ENCODE measurements around the gene FBXO24. TPM values are rescaled to one million over a fixed set of nuclear protein-coding genes. Genes with fewer than 3 reads are reported as not detected.

FBXO24 gene
- total RNA-seq, 1 donor from 2014 or later = 0.41 TPM

DNA sequence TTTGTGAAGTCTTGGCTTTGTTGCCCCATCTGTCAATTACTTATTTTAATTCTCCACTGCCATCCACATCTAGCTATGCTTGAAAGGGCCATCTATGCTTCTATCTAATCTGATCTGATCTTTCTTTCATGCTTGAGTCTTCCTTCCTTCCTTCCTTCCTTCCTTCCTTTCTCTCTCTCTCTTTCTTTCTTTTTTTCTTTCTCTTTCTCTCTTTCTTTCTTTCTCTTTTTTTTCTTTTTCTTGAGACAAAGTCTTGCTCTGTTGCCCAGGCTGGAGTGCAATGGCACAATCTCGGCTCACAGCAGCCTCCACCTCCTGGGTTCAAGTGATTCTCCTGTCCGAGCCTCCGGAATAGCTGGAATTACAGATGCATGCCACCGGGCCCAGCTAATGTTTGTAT lies 43.9 kb downstream of the FBXO24 start:
- DNase-seq (ENCODE audit: missing footprints) (no peak), ATAC-seq (no peak)
- intact Hi-C loops (cut with DNase I) = no loop called here

DNA sequence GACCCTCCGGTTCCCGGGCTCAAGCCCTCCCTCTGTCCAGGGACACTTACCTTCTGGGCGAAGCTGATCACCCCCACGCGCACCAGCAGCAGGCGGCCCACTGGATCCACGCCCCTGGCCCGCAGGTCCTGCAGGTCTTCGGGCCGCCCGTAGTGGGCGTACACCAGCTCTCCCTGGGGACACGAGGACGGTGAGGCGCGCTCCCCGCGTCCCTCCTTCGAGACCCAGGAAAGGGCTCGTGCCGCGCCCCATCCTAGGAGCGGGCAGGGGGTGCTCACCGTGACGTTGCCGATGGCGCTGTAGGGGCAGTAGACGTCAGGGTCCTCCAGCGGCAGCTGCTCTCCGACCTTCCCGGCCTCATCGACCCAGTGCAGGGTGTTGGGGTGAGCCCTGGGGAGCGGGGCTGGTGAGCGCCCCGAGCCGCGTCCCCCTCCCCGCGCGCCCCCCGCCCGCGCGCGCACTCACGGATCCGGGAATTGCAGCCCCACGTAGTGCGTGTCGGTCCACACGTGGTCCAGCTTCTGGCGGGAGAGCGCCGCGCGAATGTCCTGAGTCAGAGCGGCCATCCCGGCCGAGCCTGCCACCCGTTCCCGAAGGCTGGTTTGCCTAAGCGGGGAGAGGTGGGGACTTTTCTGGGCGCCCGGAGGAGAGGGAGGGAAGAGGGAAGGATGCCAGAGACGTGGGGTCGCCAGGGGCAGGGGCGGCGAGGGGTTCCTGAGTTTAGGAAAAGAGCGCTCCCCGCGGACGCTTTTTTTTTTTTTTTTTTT lies 47.0 kb downstream of the FBXO24 start:
- peak; percentile 70 for DNase-seq (ENCODE audit: missing footprints)
- ATAC-seq = peak; percentile 51
- intact Hi-C loops (cut with DNase I) = loop anchor here (1.0 kb wide), 1 partner anchor 58 kb away; no protein-coding TSS in a partner anchor

DNA sequence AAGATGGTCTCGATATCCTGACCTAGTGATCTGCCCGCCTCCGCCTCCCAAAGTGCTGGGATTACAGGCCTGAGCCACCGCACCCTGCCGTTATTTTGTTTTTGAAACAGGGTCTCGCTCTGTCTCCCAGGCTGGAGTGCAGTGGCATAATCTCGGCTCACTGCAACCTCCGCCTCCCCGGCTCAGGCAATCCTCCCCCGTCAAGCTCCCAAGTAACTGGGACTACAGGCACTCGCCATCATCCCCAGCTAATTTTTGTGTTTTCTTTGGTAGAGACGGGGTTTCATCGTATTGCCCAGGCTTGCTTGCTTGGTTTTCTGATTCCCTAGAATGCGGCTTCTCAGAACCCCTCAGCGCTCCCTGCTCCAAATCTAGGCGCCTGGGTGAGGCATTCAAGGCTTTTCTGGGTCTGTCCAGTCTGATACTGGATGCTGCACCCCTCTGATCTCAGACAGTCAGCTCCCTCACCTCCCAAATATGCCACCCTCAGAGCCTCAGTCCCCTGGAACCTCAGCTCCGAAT lies 53.9 kb downstream of the FBXO24 start:
- intact Hi-C loops (cut with DNase I) = no loop called here
- ATAC-seq (no peak), DNase-seq (ENCODE audit: missing footprints) (no peak)

DNA sequence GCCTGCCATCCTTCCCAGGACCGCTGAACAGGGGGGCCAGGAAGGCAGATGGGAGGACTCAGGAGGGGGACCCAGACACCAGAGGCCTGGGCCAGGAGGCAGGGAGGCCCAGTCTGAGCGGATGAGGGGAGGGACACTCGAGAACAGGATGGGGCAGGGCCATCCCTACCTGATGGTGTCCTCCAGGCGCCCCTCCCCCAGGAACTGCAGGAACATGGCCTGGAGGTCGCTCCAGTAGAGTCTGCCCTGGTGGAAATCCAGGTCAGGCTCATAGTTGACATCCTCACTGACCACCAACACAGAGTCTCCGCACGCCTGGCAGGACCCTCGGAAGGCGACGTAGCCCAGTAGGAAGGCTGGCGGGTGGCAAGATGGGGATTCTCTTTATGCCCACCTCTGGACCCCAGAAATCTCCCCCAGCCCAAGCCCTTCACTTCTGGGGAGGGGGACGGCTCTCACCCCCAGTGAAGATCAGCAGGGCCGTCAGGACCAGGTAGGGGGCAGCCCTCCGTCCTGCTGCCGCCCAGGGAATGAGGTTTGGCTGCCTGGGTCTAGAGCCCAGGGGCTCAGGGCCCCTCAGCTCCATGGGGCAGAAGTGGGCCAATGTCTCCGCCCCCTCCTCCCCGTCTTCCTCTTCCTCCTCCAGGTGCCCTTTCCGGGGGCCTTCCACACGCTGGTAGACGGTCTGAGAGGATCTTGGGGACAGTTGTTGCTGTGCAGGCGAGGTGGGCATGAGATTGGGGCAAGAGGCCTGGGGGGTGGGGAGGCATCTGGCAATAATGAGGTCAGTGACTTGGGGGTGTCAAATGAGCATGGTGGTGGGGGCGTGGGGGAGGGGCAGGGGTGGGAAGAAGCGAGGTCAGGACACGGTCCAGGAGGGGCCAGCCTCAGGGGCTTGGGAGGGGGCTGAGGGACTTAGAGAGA lies 54.7 kb downstream of the FBXO24 start:
- DNase-seq (ENCODE audit: missing footprints) (no peak), ATAC-seq (no peak)
- intact Hi-C loops (cut with DNase I) = no loop called here

DNA sequence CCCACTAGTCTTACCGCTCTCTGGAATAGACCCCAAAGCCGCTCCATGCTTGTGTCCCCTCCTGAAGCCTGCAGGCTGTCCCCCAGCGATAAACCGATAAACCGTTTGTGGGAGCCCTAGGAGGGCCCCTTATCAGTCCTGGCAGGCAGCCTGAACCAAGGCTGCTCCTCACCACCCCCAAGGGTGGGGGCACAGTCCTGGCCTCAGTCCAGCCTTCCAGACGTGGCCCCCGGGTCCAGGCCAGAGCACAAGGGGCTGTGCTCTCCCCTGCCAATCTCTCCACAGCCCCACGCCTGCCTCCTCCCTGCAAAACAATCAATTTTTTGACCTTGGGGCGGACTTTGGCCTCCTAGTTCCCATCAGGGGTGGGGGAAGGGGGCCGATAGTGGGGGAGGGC lies 55.3 kb downstream of the FBXO24 start, which contains the start of gene TFR2:
TSS of gene TFR2 (minus strand) at position 90 of the 397 bp plus-strand sequence. CDS start at position 47, 43 bp downstream.
- DNase-seq (ENCODE audit: missing footprints) (no peak), ATAC-seq (no peak)
- intact Hi-C loops (cut with DNase I) = no loop called here

DNA sequence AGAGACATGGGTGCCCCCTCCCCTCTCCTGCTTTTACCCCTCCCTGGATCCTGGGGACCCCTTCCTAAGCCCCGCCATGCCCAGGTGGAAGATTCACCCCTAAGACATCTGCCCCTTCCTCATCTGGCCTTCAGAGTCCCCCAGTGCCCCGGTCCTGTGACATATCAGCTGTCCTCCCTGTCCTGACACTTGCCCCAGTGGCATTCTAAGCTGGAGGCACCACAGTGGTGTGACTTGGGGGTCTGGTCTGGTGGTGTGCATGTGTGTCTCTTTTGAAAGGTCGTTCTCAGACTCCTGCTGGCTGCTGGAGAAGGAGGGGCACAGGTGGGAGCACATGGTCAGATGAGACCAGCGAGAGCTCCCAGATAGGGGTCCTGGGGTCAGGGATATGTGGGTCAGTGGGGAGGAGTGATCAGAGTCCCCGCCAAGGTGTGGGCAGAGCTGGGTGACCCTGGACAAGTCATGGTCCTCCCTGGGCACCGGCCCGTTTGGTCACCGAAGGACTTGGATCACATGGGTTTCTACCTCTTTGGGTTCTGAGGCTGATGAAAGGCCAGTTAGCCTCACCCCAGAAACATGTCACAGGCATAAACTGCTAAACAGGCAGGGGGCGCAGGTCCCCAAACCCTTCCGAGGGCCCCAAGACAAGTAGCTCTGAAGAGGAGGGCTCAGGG lies 55.9 kb downstream of the FBXO24 start:
- DNase-seq (ENCODE audit: missing footprints) (no peak), ATAC-seq (no peak)
- intact Hi-C loops (cut with DNase I) = no loop called here

DNA sequence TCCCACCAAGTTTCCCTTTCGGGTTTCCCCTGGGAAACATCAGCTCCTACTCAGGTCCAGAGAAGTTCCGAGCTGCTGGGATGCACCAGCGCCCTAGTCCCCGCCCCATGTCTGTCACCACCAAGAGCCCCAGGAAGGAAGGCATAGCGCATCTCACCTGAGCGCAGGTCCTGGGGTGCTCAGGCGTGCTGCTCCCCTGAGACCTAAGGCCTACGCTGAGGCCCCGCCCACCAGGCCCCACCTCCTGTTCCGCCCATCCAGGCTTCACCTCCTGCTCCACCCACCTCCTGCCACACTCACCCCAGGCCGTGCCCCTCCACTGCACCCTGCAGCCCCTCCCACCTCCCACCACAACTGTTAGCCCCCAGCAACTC lies 56.4 kb downstream of the FBXO24 start:
- intact Hi-C loops (cut with DNase I) = no loop called here
- ATAC-seq (no peak), DNase-seq (ENCODE audit: missing footprints) (no peak)

DNA sequence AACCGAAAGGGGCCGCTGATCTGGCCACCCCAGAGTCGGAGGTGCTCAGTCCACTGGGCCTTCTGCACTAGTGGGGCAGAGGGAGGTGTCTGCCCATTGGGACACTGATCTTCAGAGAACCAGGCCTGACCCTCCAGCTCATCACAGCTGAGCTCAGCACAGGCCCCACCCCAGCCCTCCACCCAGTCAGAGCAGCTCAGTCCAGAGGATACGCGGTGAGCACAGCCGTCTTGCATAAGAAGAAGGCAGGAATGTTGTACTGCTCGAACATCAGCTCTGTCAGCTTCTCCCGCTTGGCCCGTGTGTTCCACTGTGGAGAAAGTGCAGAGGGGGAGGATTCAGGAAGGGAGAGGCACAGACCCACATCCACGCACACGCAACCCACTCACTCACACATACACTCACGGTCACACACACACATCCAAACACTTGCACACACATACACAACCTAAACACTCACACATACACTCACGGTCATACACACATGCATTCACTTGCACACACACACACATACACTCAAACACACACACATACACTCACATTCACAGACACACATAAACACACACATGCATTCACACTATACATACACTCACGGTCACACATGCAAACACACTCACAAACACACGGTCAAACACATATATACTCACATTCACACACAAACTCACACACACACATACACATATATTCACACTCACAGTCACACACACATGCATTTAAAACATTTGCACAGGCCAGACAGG lies 63.9 kb downstream of the FBXO24 start:
- intact Hi-C loops (cut with DNase I) = no loop called here
- no peak for DNase-seq (ENCODE audit: missing footprints)

More for the DNA sequence above, 63.9 kb downstream of the FBXO24 start:
- ATAC-seq = no peak

Other genes starting within 250 kb of the FBXO24 start
- gene PILRB, start 228.2 kb upstream of the FBXO24 start, total RNA-seq = 9.2 TPM
- gene PILRA, start 212.8 kb upstream of the FBXO24 start, total RNA-seq = 3.8 TPM
- gene ZCWPW1, start 157.6 kb upstream of the FBXO24 start, total RNA-seq = 4.4 TPM
- 24.9 TPM for gene MEPCE, start 156.5 kb upstream of the FBXO24 start, total RNA-seq
- gene PPP1R35, start 149.8 kb upstream of the FBXO24 start, total RNA-seq = 12.4 TPM
- 0.35 TPM for gene SPACDR, start 122.1 kb upstream of the FBXO24 start, total RNA-seq
- 50.3 TPM for gene TSC22D4, start 107.1 kb upstream of the FBXO24 start, total RNA-seq
- gene NYAP1, start 102.4 kb upstream of the FBXO24 start, total RNA-seq = 0.54 TPM
- 21.5 TPM for gene AGFG2, start 47.1 kb upstream of the FBXO24 start, total RNA-seq
- gene SAP25, start 12.4 kb upstream of the FBXO24 start, total RNA-seq = 0.84 TPM
- gene LRCH4, start 199 bp upstream of the FBXO24 start, total RNA-seq = 29.3 TPM
- gene PCOLCE, start 16.0 kb downstream of the FBXO24 start, total RNA-seq = 56.0 TPM
- 9.3 TPM for gene MOSPD3, start 26.2 kb downstream of the FBXO24 start, total RNA-seq
- gene TFR2, start 55.2 kb downstream of the FBXO24 start, total RNA-seq = 0.22 TPM
- gene ACTL6B, start 70.1 kb downstream of the FBXO24 start, total RNA-seq = not detected
- gene GNB2, start 87.4 kb downstream of the FBXO24 start, total RNA-seq = 120 TPM
- 25.4 TPM for gene GIGYF1, start 107.9 kb downstream of the FBXO24 start, total RNA-seq
- gene POP7, start 119.8 kb downstream of the FBXO24 start, total RNA-seq = 29.2 TPM
- gene EPO, start 134.1 kb downstream of the FBXO24 start, total RNA-seq = not detected
- not detected for gene ZAN, start 147.3 kb downstream of the FBXO24 start, total RNA-seq
- gene EPHB4, start 241.2 kb downstream of the FBXO24 start, total RNA-seq = 27.0 TPM

Data from Right ventricle myocardium inferior (tissue), 1 donor.